Gastroesophageal sphincter (tissue), 3 donors: ENCODE data around the gene PRELP.

Source experiments
- CTCF ChIP-seq, 4 experiments: fragments of 200-600 bp in 2 of 4; fragments of 450-650 bp in 2 of 4; sonication (generic) in 1 of 4; IDR thresholded peaks; one replicate each; pipeline ENCODE4 v1.5.1; 2017 to 2019; ENCODE audit warnings: antibody characterized with exemption in 4 of 4, mild to moderate bottlenecking in 2 of 4, moderate library complexity in 2 of 4
- POLR2AphosphoS5 ChIP-seq: sonication (generic); formaldehyde crosslinking; IDR thresholded peaks from one replicate; pipeline ENCODE4 v1.6.1; 2017; ENCODE audit warnings: antibody characterized with exemption

GRCh38 chr1:203513585-203514031 lies 38.0 kb downstream of the PRELP start:
- TF ChIP-seq POLR2AphosphoS5 (no peak), CTCF (IDR thresholded peaks at IDR 0.05) (no peak)
